Epidermal melanocyte (primary cell): ENCODE results near the gene TMEM164.

ENCODE experiments used
- DNase-seq: peaks from one replicate; pipeline ENCODE4 v3.0.0; 2011; ENCODE audit warnings: low spot score; ENCODE audit not compliant: insufficient read length

The TMEM164 gene

DNA sequence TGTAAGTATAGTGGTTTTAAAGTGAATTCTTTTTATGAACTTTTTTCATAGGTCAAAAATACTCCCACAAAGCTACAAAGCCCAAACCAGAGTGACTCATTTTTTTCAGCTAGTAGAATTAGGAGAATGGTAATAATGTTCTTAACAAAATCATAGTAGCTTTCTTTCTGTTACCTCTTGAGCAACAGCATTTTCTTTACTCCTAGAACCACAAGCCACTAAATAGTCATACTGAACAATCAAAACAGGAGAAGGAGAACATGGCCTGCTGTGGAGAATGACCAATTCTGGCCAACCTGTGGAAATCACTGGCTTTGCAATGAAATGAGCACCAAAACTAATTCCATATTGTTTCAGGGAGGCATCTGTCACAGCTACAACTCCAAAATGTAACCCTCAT is 202.1 kb downstream of the TMEM164 start:
- no peak for DNase-seq

DNA sequence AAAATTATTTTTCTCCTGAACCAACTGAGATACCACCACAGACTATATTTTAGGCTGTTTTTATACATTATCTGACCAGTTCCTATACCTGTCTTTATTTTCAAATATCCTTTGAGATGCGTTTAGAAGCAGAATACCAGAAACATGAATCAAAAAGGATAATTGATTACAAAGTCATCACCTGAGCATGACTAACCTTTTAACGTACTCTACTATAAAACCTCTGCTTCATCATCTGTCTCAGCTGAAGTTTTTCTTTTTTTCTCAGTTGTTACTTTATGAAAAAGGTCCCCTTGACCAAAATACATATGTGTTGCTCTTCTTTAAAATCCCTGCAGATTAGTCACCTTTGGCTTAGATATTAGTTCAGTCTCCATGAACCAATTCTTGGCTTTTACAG is 205.2 kb downstream of the TMEM164 start:
- DNase-seq: no peak

DNA sequence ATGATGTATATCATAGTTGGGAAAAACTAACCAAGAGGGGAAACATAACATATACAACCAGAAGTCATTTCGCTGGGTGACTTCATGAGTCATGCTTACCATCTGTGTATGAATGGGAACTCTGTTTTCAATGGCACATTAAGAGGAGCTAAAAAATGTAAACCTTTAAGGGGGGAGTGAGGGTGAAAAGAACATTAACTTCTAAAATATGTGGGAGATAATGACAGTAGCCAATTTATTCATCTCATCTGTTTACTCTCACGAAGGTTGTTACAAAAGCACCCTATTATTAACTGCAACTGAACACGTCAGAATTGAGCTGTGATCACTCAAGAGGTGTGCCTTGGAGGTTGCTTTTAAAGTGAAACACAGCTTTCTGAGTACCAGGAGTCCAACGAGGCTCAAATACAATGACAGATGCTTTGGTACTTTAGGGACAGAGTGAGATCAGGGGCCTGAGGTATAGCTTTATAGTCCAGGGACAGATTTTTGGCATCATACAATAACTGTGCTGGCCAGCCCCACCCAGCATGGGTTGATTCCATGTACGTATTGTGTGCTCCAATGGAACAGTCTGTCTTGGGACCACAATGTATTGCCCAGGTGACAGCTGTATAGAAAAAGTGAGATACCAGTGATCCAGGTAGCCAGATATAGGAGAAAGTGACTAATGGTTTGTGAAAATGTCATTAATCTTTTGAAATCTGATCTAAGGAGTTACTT is 207.7 kb downstream of the TMEM164 start:
- DNase-seq: peak; percentile 57

DNA sequence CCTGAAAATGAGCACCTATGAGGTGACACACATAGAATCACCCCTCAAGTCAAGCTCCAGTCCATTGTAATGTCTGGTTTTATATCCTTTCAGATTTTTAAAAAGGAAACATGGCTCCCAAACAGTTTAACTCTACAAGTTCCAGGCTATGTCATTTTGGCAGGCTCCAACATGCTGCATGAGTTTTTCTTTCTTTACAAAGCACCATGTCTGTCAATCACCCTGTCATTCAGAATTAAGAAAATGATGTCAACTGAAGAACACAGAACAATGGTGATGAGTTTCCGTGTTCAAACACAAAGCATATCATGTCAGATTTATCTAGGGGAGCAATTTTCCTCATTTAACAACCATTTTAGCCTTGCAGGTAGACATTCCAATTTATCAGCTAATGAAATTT is 208.4 kb downstream of the TMEM164 start:
- DNase-seq: no peak

DNA sequence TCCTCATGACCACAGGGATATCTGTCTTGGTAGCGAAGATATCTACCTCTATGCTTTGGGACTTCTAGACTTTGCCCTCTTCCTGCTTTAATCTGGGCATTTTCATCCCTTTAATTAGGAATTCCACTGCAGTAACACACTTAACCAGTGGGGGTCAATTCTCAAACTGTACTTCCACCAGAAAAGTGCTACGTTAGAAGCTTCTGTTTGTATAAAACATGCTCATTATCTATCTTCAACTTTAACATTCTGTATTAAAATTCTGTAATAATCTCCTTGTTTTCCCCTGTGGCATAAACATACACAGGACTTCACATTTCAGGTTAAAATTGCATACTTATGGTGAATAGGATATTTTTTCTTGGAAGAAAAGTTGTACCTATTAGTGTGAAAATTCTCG is 209.4 kb downstream of the TMEM164 start:
- no peak for DNase-seq

DNA sequence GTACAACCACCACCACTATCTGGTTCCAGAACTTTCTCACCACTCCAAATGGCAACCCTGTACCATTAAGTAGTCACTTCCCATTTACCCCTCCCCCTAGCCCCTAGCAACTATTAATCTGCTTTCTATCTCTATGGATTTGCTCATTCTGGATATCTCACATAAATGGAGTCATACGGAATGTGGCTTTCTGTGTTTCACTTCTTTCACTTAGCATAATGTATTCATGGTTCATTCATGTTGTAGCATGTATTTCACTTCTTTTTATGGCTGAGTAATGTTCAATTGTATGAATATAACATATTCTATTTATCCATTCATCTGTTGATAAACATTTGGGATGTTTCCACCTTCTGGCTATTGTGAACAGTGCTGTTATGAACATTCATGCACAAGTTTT is 210.3 kb downstream of the TMEM164 start:
- DNase-seq: no peak

DNA sequence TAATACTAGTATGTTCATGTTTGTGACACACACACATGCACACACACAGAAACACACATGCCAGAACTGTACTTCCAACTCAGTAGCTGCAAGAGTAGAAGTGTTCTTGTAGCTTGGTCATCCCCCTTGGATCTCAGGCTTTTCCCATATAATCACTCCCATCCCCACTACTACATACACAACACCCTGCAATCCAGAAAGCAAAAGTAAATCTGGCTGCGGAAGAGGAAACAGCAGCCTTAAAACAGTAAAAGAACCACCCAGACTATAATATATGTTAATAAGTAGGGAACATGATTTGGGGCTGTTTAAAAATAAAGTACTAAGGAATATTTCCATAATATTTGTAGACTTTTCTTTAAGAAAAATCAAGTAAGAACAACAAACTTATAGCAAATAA is 211.8 kb downstream of the TMEM164 start:
- no peak for DNase-seq

DNA sequence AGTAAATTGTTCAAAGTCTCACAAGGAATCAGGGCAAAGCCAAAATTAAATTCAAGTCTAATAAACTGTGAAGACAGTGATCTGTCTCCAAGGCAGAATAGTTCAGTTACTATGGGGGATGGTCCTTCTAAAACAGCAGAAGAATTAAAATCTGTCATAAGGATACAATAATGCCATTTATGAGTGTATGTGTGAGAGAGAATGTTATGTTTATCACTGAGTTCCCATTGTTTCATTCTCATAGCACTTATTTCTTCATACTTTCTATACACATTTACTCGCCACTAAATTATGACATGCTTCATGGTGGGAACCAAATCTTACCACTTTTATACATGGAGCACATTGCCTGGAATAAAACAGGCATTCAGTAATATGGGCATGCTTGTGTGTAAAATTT is 212.5 kb downstream of the TMEM164 start:
- DNase-seq: no peak

DNA sequence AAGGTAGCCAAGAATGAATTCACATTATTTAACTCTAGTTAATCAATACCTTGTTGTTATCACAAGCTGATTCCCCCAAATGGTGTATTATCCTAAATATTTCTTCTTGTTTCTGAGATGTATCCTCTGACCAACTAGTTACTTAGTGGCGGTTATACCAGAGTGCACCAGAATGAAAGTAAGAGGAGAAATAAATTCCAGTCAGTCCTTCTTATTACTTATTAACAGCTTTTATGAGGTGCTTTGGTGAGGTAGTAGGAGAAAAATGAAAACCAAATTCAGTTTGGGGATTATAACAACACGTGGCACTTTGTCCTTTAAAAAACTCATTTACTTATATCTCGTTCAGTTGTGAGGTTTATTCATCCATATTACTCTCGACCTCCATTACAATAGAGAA is 213.1 kb downstream of the TMEM164 start:
- DNase-seq: no peak

DNA sequence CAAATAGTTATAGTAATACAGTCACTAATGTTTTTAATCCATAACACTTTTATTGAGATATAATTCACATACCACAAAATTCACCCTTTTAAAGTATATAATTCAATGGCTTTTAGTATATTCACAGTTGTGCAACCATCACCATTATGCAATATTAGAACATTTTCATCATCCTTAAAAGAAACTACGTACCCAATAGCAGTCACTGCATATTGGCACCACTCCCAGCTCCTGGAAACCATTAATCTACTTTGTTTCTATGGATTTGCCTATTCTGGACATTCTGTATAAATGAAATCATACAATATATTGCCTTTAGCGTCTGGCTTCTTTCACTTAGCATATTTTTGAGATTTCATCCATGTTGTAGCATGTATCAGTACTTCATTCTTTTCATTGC is 215.7 kb downstream of the TMEM164 start:
- DNase-seq: no peak

DNA sequence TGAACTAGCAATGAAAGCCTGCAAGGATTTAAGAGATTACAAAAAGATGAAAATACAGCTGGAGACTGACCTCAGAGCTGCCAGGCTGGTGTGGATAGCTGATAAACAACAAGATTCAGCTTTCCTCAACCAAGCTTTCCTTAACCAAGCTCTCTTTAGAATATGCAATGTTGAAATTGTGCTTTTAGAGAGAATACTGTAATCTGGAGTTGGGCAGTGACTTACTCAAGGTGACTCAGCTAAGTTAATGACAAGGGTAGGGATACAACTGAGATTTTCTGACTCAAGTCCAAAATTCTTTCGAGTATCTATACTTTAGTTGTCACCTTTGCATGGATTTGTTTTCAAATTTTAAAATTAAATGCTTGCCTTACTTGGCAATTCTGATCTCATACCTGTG is 217.0 kb downstream of the TMEM164 start:
- DNase-seq: no peak

DNA sequence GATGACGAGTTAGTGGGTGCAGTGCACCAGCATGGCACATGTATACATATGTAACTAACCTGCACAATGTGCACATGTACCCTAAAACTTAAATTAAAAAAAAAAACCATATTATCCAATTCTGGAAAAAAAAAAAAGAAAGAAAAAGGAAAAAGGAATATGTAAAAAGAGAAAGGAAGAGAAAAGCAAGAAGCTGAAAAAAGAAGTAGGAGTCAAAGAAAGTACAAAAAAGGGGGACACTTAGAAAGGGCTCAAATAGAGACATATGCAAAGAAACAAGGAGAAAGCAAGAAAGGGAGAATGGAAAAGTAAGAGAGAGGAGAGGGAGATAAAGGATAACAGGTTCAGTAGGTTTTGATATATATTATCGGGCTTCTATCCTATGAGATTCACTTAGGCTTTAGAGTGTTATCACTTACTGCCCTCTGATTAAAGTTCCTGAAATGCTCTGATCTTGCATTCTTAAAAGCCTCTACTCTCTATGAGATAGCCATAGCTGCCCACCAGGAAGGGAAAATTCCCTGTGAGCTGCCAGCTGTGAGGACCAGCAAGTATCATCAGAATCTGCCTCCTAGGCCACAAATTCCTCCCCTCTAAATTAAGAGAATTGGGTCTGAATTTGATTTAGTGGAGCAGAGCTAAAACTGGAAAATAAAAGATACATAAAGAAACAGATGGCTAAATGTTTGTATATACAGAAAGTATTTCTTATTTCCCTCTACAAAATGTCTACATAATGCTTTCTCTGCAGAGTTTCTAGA is 219.8 kb downstream of the TMEM164 start:
- DNase-seq: no peak

DNA sequence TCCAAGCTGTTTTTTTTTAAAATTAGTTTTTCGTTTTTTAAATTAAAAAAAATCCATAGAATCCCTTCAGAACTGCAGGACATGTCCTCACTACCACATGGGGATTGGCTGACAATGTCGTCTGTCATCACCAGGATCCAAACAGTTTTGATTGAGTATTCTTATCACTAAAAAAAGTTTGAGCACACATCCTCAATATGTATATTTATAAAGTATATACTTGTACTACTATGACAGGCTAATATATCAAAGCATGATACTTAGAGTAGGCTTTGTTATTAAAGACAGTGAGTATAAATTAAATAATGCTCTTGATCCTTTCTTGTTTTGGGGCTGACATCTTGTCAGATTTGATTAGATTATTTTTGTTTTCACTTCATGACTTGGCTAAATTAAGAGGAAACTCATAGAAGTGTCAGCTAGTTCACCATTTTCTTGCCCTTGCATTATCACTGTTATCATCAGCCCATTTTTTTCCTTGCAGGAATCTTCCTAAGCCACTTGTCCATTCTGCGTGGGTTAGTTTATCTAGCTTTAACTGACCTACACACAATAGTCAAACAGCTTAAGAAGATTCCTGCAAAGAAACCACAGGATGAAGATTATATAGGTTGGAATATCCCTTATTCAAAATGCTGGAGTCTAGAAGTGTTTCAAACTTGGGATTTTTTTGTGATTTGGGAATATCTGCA is 222.2 kb downstream of the TMEM164 start:
- DNase-seq: no peak

DNA sequence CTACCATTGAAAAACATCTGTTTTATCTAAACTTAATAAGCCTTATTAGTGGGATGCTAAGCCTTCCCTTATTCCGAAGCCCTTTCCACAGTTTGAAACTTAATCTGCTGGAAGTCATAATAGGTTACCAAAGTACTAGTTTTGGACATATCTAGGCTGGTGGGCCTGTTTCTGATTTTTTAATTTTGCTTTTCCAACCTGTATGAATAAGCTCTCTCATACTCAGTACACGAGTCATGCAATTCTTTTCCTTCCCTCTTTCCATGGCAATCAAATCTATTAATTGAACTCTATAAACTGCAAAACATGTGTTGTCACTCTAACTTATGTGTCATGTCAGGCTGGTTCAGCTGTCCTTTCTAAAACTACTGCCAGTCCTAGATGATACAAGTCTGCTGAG is 224.0 kb downstream of the TMEM164 start:
- DNase-seq: no peak
